Measurements from ENCODE around the gene PSENEN.
"Not testable (repeated sequence)": the region's sequence is repeated elsewhere in the genome, so short reads cannot be mapped to it uniquely, and the experiment has no call there.

The PSENEN gene

GRCh38 chr19:35790981-35791813 is 45.7 kb downstream of the PSENEN start:
- DNase-seq: no peak

GRCh38 chr19:35791814-35792279 is 46.4 kb downstream of the PSENEN start:
- DNase-seq: no peak

GRCh38 chr19:35792312-35792711 is 46.9 kb downstream of the PSENEN start:
- no peak for DNase-seq

DNA sequence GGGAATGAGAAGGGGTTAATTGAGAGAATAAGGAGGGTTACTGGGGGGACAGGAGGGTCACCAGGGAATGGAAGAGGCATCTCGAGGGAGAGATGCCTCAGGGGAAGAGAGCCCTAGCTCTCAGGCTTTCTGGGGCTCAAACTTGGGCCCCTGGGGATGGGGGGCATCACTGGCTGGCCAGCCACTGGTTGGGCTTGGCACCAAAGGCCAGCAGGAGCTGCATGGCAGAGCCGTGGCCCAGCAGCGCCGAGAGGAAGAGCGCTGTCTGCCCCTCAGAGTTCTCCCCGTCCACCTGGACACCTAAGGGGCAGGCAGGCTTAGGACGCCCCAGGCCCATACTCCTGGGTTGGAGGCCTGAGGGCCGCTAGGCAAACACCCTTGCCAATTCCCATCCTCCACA is 47.4 kb downstream of the PSENEN start:
- DNase-seq: no peak

- no peak for DNase-seq
These were observed 48.1 kb downstream of the PSENEN start for GRCh38 chr19:35793381-35794165.

DNA sequence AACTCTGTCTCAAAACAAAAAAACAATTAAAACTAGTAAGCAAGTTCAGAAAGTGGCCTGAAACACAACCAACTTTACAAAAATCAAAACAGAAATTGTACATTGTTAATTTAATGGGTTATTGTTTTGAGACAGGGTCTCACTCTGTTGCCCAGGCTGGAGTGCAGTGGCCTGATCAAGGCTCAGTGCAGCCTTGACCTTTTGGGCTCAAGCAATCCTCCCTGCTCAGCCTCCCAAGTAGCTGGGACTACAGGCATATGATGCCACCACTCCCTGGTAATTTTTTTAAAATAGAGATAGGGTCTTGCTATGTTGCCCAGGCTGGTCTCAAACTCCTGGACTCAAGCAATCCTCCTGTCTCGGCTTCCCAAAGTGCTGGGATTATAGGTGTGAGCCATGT is 50.1 kb downstream of the PSENEN start:
- not testable (repeated sequence) for DNase-seq

Data from NCI-H1048 (cell line).